Activated naive CD4-positive, alpha-beta T cell treated with anti-CD3 and anti-CD28 coated beads, Interleukin-2, amount 50 U/mL, for 72 hours (primary cell): ENCODE results near the gene MEP1B. TPM values are rescaled to one million over a fixed set of nuclear protein-coding genes. Genes with fewer than 3 reads are reported as not detected.
"Not testable (repeated sequence)": the region's sequence is repeated elsewhere in the genome, so short reads cannot be mapped to it uniquely, and the experiment has no call there.

Experiments used
- ATAC-seq, 2 donors: fragments of 150-1000 bp; cut with Tn5 transposase; 2 replicates each; pipeline ENCODE4 v1.10.0; 2021; ENCODE audit warnings: mild to moderate bottlenecking in 2 of 2, moderate library complexity in 2 of 2
- DNase-seq, 2 donors: peaks; one replicate each; pipeline ENCODE4 v3.0.0; 2021 to 2022; ENCODE audit warnings: low spot score in 2 of 2
- H3K27ac Mint-ChIP-seq, 2 donors: one replicate each; pipeline ENCODE4 v1.8.0; 2022; ENCODE audit warnings: mild to moderate bottlenecking in 2 of 2, mixed read lengths in 2 of 2
- H3K36me3 Mint-ChIP-seq, 2 donors: one replicate each; pipeline ENCODE4 v1.8.0; 2022; ENCODE audit warnings: mixed read lengths in 2 of 2
- H3K9me3 Mint-ChIP-seq, 2 donors: one replicate each; pipeline ENCODE4 v1.8.0; 2022; ENCODE audit warnings: mixed read lengths in 2 of 2
- total RNA-seq, 2 donors: library from RNA; stranded (reverse); gene quantifications; one replicate each; pipeline ENCODE4 v1.2.3, GENCODE V29; 2022

The MEP1B gene
- under 1 TPM in 1 of 2 donors, not detected in 1; 0.35 TPM for total RNA-seq

DNA sequence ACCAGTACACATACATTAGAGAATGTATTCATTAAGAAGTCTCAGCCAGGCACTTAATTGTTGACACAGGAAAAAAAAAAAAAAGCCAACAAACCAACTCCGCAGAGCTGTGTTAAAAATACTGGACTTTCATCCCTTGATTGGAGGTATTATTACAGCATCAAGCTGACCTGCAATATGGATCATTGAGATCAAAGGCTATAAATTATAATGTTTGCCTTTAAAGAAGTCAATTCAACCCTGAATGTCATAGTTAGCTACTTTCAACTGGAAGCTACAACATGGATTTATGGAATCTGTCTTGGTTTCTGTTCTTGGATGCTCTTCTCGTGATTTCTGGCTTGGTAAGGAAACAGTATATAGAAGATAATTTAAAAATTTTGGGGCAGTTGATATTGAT lies at the start of gene MEP1B:
Gene MEP1B, plus strand, starts transcription at position 250 of the 400 bp plus-strand sequence. Its CDS starts 32 bp downstream, at position 282.
- no peak within 1 kb of the TSS for H3K27ac Mint-ChIP-seq
- no peak for DNase-seq
- ATAC-seq = no peak
- no peaks in the 10 kb centered on the region for H3K36me3 Mint-ChIP-seq
- H3K9me3 Mint-ChIP-seq = peaks cover 0 to 6% of the 10 kb centered on the region in 2 donors

DNA sequence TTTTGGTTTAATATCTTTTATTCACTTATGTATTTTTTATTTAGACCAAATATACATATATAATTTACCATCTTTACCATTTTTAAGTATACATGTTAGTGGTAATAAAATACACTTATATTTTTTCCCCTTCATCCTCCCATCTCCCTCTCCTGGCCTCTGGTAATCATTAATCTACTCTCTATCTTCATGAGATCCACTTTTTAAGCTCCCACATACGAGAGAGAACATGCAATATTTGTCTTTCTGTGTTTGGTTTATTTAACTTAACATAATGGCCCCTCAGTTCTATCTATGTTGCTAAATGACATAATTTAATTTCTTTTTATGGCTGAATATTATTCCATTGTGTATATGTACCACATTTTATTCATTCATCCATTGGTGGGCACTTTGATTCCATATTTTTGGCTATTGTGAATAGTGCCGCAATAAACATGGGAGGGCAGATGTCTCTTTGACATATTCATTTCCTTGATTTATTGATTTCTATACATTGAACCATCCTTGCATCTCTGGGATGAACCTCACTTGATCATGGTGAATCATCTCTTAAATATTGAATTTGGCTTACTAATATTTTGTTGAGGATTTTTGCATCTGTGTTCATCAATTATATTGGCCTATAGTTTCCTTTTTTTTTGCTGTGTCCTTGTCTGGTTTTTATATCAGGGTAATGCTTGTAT lies 41.5 kb upstream of the MEP1B start:
- Mint-ChIP-seq H3K27ac (no peak overlapping the region), H3K36me3 (no peaks in the 10 kb centered on the region), H3K9me3 (no peaks in the 10 kb centered on the region)
- DNase-seq (no peak), ATAC-seq (no peak)

DNA sequence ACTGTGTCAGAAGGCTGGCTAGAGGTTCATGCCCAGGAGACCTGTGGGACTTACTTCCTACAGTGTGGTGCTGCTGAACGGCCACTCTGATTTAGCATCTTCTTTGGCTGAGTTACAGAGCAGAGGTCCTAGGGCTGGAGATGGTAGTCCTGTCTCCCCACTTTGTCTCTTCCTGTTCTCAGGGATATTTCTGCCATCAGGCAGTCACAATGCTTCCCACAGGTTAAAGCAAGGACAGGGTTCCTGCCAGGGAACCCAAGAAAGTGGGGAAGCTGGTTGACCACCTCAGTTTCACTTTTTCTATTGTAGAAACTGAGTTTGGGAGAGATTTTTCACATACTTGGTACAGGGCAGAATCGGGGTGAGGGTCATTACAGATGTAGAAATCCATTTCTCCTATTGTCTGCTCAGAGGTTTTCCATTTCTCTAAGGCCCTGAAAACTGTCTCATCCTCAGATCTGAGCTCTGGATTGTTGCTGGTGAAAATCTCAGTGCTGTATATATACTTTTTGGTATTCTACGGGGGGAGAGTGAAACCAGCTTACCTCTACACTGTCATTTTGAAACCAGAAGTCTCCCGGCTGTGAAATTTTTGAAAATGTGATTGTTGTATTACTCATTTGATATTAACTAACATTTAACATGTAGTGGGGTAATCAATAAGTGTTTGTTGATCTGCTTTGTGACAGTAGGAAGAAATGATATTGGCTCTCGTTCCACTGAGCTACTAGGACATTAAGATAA lies 37.0 kb upstream of the MEP1B start:
- Mint-ChIP-seq H3K27ac (no peak overlapping the region), H3K9me3 (no peaks in the 10 kb centered on the region), H3K36me3 (no peaks in the 10 kb centered on the region)
- DNase-seq (no peak), ATAC-seq (peak; percentile 16 to 63)

DNA sequence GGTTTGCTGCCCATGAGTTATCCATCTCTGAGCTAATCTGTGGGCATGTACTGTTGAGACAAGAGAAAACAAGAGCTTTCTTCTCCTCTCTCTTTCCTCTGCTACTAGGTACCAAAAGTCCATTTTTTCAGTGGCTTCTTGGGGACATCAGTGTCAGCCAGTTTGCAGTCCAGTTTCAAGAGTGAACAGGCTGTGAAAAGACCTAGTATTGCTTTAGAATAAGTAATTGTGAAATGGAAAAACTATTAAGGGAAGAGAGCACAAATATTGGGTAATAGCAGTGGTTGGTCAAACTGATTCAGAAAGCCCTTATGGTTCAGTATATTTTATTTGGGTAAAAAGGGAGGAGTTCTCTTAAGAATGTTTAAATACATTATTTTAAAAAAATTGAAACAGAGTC lies 33.0 kb upstream of the MEP1B start:
- H3K36me3 Mint-ChIP-seq = no peaks in the 10 kb centered on the region
- DNase-seq (no peak), ATAC-seq (no peak)
- H3K27ac Mint-ChIP-seq = no peak overlapping the region
- no peaks in the 10 kb centered on the region for H3K9me3 Mint-ChIP-seq

DNA sequence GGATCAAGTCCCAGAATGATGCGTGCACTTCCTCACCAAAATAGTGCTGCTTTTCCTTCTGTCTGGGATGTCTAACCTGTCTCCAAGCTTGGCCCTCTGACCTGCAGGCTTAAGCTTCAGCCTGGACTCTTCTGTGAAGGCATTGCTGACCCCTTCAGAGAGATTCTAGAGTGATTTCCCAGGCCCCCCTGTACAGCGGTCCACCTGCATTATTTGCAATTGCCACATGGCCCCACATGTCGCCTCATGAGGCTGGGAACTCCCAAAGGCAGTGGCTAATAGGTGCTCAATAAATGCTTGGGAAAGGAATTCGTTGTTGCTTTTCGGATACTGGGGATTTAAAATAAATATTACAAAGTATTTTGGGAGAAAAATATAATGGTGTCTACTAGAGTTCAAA lies 32.3 kb upstream of the MEP1B start:
- H3K9me3 Mint-ChIP-seq = no peaks in the 10 kb centered on the region
- H3K27ac Mint-ChIP-seq = no peak overlapping the region
- DNase-seq (no peak), ATAC-seq (no peak)
- no peaks in the 10 kb centered on the region for H3K36me3 Mint-ChIP-seq

DNA sequence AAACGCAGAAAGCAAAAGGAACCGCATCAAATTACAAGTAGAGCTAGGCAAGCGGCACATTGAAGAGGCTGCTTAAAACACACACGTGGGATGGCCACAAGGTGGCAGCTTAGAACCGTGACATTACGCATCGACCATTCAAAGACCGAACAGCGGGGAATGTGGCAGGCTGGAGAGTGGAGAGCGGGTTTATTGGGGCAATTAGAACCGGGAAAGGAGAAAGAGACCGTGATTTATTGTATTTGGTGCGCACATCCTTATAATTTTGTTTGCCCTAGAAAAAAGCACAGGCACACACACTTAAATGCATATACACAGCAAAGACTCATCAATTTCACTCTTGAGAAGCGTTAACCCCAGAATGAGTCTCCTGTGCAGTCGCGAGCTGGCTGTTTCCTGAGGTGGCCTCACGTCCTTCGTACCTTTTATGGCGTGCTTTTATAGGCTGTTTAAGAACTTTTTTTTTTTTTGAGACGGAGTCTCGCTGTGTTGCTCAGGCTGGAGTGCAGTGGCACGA lies 31.7 kb upstream of the MEP1B start:
- no peaks in the 10 kb centered on the region for H3K9me3 Mint-ChIP-seq
- no peaks in the 10 kb centered on the region for H3K36me3 Mint-ChIP-seq
- DNase-seq = peak; percentile 58 to 65
- no peak overlapping the region for H3K27ac Mint-ChIP-seq
- ATAC-seq = peak; percentile 92 to 94

DNA sequence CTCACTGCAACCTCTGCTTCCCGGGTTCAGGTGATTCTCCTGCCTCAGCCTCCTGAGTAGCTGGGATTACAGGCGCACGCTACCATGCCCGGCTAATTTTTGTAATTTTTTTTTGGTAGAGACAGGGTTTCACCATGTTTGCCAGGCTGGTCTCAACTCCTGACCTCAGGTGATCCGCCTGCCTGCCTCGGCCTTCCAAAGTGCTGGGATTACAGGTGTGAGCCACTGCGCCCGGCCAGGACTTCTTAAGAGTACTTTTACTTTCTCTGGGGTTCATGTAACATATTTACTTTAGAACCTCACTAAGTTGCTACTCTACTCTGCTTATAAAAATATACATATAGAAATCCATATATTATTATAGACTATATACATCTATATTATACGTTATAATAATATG lies 31.2 kb upstream of the MEP1B start:
- ATAC-seq, DNase-seq, H3K36me3 Mint-ChIP-seq, H3K27ac Mint-ChIP-seq, H3K9me3 Mint-ChIP-seq: not testable (repeated sequence)

DNA sequence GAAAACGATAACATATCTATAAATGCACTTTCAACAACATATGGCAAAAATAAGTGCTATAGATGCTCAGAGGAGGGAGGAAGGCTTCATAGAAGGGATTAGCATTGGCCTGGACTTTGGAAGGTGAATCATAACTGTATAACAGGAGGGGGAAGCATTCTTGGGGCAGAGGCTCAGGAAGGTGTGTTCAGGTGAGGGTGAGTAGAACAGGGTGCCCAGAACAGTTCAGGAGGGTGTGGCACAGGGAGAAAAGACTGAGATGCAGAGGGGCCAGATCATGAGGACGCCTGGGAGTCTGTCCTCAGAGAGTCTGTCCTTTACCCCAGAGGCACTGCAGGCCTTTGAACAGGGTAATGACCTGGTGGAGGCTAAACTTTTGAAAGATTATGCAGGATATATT lies 29.3 kb upstream of the MEP1B start:
- no peaks in the 10 kb centered on the region for H3K36me3 Mint-ChIP-seq
- H3K9me3 Mint-ChIP-seq = no peaks in the 10 kb centered on the region
- no peak for DNase-seq
- H3K27ac Mint-ChIP-seq = no peak overlapping the region
- ATAC-seq = no peak

DNA sequence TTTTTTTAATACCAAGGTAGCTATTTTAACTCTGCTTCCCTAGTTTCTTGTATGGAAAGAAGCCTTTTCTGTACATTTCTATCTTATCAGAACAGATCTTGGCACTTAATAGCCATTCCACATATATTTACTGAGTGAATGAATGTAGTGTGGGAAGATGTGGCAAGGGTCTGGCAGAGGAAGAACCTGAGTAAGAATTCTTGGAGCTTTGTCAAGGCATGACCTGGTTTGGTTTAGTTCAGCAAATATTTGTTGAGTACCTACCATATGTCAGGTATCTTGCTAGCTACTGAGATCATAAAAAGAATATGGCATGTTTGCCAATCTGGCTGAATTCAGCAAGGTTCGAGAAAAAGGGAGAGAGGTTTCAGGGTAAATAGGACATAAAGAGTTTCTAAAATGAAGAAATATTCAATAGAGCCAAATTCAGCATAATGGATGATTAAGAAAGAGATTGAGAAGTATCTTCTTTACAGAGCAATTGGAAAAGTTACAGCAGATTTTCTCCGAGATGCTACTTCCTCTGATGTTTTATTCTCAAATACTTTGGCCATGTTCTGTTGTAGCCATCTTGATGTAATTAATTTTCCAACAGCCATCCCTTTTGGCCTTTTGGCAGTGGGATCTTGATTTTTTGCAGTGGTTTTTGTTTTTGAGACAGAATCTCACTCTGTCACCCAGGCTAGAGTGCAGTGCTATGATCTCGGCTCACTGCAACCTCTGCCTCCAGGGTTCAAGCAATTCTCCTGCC lies 21.7 kb upstream of the MEP1B start:
- ATAC-seq = no peak
- Mint-ChIP-seq H3K36me3 (no peaks in the 10 kb centered on the region), H3K9me3 (no peaks in the 10 kb centered on the region), H3K27ac (no peak overlapping the region)
- DNase-seq = no peak

DNA sequence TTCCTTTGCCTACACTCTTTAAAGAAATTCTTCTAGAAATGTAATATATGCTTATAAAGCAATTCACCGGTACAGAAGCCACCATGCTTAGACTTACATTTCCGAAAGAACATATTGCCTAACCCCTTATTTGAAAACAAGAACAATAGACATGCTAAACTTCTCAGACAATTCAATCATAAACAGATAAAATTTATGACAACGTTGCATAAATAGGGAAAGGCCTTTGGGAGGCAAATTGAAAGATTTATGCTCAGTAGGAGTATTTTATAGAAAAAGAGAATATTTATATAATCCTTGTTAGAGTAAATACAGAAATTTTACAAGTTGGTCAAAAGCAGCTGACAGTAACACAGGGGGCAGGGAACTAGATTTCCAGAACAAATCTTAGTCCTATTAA lies 16.2 kb upstream of the MEP1B start:
- Mint-ChIP-seq H3K9me3 (peaks cover 0 to 3% of the 10 kb centered on the region in 2 donors), H3K36me3 (no peaks in the 10 kb centered on the region)
- no peak for DNase-seq

DNA sequence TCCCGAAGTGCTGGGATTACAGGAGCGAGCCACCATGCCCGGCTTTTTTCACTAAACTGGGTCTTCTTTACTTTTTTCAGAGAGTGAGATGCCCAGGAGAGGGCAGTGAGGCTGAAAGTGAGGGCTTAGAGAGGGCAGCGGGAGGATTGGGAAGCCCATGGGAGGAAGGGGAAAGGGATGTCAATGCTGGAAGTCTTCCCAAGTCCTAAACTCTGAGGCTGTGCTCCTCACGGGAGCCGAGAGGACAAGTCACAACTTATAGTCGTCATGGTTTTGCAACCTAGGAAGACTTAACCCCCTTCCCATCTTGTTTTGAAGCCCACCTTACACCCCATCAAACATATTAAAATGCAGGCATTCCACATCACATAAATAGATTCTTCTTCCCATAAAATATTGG lies 15.1 kb upstream of the MEP1B start:
- ATAC-seq = no peak
- H3K36me3 Mint-ChIP-seq = no peaks in the 10 kb centered on the region
- no peak overlapping the region for H3K27ac Mint-ChIP-seq
- peaks cover 0 to 3% of the 10 kb centered on the region in 2 donors for H3K9me3 Mint-ChIP-seq
- DNase-seq = no peak

More for the DNA sequence above, 16.2 kb upstream of the MEP1B start:
- ATAC-seq = no peak
- no peak overlapping the region for H3K27ac Mint-ChIP-seq

DNA sequence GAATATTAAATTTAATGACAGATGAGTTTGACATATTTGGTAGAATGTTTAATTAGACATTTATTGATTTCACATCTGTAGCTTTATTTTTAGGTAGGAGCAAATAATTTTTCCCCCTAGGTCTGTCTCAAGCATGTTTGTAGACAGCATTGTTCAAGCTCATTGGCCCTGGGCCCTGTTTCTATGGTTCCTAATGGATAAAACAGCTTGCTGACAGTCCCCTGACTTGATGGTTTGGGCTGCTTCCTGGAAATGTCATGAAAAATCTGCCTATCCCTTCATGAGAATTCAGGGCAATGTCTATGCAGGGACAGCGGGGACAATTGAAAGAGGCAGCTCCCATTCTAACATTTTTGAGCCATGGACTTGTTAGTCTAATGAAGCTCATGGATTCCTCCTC lies 14.6 kb upstream of the MEP1B start:
- DNase-seq (no peak), ATAC-seq (no peak)
- Mint-ChIP-seq H3K36me3 (no peaks in the 10 kb centered on the region), H3K27ac (no peak overlapping the region), H3K9me3 (peaks cover 0 to 3% of the 10 kb centered on the region in 2 donors)

DNA sequence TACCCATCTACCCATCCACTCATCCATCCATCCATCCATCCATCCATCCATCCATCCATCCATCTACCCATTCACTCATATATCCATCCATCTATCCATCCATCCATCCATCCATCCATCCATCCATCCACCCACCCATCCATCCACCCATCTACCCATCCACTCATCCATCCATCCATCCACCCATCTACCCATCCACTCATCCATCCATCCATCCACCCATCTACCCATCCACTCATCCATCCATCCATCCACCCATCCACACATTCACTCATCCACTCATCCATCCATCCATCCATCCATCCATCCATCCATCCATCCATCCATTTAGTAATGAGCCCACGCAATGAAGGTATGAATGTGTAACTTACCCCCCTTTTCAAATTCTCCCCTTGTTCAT lies 13.1 kb upstream of the MEP1B start:
- H3K9me3 Mint-ChIP-seq, H3K36me3 Mint-ChIP-seq, DNase-seq, H3K27ac Mint-ChIP-seq, ATAC-seq: not testable (repeated sequence)

DNA sequence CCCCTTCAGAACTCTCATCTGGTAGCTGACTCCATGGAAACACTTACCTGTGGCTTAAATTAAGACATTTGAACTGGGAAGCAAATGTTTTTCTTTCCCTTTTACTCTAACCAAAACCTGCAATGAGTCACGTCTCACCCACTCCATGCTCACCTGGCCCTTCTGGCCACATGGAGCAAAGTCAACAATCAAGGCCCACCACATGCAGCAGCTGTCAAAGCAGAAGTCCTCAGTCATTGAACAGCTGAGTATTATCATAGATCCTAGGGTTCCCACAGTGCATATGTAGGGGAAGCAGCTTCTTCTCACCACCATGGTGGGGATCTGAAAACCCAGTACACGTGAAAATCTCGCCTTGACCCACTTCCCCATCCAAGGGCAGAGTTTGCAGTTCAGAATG lies 12.3 kb upstream of the MEP1B start:
- Mint-ChIP-seq H3K36me3 (no peaks in the 10 kb centered on the region), H3K9me3 (peaks cover 0 to 3% of the 10 kb centered on the region in 2 donors), H3K27ac (no peak overlapping the region)
- ATAC-seq (no peak), DNase-seq (no peak)

DNA sequence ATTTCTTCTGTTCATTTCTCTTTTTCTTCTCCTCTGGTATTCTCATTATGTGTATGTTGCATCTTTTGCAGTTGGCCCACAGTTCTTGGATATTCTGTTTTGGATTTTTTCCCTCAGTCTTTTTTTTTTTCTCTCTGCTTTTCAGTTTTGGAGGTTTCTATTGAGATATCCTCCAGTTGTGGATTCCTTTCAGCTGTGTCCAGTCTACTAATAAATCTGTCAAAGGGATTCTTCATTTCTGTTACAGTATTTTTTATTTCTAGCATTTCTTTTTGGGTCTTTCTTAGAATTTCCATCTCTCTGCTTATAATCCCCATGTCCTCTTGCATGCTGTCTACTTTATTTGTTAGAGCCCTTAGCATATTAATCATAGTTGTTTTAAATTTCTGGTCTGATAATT lies 6.3 kb upstream of the MEP1B start:
- peaks cover 9 to 14% of the 10 kb centered on the region in 2 donors for H3K36me3 Mint-ChIP-seq
- DNase-seq (no peak), ATAC-seq (no peak)

DNA sequence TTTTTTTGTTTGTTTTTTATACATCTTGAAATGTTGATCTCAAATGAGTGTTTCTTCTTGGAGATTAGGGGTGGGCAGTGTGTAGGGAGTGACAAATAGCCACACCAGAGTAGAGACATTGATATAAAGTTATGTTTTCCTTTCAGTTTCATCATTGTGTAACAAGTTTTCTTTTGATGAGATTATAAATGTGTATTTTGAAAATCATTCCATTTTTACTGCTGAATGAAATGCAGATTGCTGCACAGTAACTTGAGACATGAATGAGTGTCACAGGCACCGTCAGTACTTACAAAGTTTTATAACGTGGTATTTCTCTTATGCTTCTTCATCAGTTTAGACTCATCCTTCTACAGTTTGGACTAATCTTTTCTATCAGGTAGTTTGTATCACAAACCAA lies 370 bp downstream of the MEP1B start:
- ATAC-seq (no peak), DNase-seq (no peak)
- peaks cover 0 to 6% of the 10 kb centered on the region in 2 donors for H3K9me3 Mint-ChIP-seq
- no peaks in the 10 kb centered on the region for H3K36me3 Mint-ChIP-seq
- H3K27ac Mint-ChIP-seq = no peak overlapping the region

More for the DNA sequence above, 6.3 kb upstream of the MEP1B start:
- Mint-ChIP-seq H3K9me3 (peaks cover 14 to 15% of the 10 kb centered on the region in 2 donors), H3K27ac (no peak overlapping the region)
